GM21717 (cell line): ENCODE data around the gene NUDT2.

Experiments used
- ATAC-seq: cut with Tn5 transposase; IDR thresholded peaks from one replicate; pipeline ENCODE4 v1.9.1; 2021; ENCODE audit warnings: mild to moderate bottlenecking, moderate library complexity; ENCODE audit not compliant: unreplicated experiment

NUDT2 gene

DNA sequence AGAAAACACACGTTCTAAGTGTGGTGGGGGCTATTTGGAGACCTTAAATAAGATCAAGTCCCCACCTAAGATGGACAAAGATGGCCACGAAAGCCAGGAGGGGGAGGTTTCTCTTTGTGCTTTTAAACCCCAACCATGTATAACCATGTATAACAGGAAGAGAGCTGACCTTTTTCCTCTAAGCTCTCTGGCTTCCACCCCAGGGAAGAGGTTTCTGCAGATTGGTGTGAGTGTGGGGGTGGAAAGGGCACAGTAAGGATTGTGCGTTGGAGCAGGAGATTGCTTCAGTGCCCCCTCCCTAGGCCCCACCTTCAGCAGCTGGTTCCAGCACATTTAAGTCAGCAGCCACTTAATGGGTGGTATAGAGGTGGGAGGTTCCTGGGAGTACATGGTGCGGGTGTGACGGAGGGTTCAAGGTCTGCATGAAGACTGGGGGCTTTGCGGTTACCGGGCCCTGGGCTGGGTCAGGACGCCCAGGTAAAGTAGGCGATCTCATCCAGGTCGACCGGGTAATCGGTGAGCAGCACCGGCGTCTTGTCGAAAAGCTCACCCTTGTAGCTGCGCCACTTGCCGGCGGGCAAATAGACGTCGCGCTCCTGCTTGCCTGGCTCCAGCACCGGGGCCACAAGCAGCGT lies 41.1 kb downstream of the NUDT2 start:
- no peak for ATAC-seq

DNA sequence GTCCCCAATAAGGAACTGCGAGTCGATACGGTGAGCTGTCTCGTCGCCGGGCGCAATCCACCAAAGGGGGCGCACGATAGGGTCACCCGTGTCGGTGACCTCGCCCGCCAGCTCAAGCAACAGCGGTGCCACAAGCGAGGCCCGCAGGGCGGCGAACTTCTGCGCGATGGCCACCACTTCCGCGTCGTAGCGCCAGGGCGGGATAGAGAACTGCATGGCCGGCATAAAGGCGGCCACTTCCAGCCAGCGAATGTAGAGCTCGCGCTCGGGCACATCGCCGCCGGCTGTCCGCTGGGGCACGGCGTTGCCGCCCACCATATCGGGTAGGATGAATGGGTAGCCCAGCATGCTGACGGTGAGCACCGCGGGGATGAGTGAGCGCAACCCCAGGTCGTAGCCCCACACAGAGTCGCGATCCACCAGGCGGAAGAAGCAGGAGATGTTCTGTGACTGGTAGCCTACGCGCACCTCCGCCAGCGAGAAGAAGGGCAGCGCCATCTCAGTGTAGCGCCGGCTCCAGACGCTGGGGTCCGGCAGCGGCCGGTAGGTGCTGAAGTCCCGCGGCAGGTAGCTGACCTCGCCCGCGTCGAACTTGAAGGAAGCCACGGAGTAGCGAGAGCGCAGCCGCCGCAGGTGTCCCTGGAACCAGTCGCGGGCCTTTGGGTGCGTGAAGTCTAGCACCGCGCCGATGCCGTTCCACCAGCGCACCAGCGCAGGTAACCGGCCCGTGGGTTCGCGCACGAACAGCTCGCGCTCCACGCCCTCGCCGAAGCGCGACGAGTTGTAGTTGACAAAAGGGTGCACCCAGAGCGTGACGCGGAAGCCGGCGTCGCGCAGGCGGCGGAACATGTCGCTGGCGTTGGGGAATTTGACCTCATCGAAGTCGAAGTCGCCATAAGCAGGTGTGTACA lies 41.9 kb downstream of the NUDT2 start:
- no peak for ATAC-seq

- no peak for ATAC-seq
Measured at GRCh38 chr9:34371886-34372466, 42.6 kb downstream of the NUDT2 start.

DNA sequence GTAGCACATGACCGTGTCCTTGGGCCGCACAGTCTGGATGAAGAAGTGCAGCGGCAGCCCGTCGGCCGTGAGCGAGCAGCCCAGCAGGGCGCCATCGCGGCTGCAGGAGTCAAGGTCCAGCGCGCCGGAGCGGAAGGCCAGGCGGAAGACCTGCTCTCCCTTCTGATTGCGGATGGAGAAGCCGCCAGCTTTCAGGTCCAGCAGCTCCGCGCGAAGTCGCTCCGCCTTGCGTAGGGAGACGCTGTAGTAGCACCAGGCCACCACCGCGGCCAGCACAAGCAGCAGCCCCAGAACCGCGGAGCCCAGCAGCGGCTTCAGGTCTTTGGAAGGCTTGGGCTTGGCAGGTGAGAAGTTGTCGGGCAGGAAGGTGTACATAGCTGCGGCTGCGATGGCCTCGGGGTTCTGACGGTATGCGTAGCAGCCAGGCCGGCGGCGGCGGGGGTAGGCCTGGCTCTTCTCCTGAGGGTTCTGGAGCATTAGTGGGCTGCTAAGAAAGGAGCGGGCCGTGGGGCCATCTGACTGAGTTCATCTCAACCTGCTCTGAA lies 43.2 kb downstream of the NUDT2 start:
- ATAC-seq = no peak

GRCh38 chr9:34373749-34374148 lies 44.4 kb downstream of the NUDT2 start:
- ATAC-seq = no peak

DNA sequence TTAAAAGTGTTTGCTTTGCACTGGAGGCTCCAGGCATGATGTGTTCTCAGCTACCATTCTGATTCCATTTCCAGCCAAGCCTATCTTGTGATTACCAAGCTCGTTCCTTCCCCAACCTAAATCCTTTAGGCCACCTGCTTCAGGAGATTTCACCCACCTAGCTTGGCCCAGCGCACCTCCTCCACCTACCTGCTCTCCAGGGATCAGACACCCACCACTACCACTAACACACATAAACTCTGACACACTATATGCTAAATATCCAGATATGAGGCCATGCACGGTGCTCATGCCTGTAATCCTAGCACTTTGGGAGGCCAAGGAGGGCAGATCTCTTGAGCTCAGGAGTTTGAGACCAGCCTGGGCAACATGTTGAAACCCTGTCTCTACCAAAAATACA lies 45.0 kb downstream of the NUDT2 start:
- ATAC-seq = no peak

DNA sequence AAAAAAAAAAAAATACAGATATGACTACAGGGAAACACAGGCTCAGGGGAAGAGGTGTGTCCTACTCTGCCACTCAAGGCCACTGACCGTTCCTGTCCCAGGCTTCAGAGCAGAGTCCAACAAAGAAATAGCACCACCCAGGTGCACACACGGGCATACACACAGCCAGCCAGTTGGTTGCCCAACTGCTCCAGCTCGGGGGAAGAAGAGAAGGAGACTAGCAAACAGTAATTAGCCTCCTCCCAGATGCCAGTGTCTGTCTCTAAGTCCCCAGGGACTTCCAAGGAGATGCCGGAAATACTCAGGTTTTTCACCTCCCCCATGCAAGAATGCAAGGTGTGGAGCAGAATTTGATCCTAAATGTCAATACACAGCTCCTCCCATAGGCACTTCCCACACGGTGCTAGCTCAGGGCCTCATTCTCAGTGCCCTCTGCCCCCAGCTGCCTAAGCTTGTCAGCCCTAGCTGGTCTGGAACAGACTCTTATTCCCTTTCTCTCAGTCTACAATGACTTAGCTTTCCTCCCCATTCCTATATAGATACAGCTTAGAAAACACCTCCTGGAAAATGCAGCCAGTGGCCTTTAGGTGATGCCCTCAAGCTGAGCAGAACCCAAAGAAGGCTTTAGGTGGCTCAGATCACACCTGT lies 45.7 kb downstream of the NUDT2 start:
- no peak for ATAC-seq

- no peak for ATAC-seq
Measured at GRCh38 chr9:34375901-34376595, 46.7 kb downstream of the NUDT2 start.

DNA sequence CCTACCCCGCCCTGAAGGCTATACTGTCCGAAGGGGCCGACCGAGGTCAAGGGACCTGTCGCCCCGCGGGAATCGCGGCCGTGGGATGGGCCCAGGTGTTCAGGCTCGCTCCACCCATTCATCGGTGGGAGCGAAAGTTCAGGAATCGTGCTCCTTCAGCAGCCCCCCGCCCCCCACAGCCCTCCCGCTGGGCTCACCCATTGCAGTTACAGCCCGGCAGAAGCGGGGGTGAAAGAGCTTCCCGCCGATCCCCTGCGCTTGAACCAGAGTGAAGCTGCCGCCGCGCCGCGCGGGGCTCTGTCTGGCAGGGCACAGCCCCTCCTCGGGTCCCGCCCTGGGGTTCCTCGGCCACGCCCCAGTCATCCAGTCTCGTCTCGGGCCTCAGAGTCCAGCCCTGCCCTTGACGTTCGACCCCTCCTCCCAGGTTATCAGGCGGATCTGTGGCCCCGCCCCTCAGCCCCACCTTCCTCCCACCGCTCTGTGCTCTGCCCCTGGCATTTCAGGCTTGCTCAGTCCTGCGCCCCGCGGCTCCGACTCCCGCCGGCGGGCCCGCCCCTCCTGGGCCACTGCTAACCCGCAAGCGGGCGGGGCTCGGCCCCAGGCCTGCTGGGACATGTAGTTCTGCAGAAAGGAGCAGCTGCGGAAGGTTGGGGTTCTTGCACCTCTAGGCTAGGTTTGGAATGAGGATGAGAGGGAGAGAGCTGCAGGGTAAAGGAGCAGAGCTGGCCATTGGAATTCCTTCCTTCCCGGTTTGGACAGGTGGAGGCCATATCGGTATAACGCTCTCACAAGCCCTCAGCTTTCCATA lies 47.4 kb downstream of the NUDT2 start, which contains the start of gene MYORG:
MYORG (minus strand) TSS at position 303 of the 808 bp plus-strand sequence. CDS start 3,955 bp downstream, outside the sequence.
- peak; percentile 86 for ATAC-seq

DNA sequence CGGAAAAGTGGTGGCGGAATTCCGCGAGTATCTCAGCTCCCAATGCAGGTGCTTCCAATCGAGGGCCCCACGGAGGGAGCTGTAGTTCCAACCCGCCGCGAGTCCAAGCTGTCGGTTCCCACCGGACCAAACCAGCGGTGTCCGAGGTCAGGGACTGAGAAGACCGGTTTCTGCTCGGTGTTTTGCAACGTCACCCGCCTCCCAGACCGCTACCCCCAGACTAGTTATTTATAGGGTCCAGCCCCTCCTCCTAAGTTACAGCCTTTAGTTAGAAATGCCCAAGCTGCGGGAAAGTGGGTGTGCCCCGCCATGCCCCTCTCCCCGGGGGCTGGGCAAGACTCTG lies 48.0 kb downstream of the NUDT2 start:
- ATAC-seq = no peak

DNA sequence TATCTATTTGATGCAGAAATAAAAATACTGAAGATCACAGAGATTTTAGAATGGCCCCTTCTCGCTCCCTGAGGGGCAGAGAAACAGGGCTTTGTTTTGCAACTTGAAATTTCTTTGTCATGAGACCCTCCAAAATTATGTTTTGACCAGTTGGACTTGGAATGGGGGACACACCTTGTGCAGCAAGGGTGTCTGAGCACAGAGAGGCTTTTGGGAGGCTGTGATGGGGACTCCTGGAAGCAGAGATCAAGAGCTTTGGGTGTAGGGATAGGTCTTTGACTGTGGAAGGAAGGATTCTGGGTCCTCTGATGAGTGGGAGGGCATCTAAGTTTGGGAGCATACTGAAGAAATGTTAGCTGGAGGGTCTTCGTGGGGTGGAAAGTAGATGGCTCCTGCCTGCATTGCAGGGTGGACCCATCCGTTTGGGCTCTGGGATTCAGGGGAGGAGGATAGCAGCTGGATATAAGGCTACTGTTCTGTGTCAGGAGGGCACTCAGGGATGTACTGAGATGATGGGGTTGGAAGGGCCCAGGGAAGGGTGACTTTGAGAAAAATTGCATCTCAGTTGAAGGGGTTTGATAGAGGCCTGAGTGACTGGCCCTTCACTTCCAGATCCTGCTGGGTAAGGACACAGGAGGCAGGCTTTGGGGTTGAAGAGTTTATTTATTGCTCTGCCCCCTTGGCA lies 49.1 kb downstream of the NUDT2 start:
- no peak for ATAC-seq

DNA sequence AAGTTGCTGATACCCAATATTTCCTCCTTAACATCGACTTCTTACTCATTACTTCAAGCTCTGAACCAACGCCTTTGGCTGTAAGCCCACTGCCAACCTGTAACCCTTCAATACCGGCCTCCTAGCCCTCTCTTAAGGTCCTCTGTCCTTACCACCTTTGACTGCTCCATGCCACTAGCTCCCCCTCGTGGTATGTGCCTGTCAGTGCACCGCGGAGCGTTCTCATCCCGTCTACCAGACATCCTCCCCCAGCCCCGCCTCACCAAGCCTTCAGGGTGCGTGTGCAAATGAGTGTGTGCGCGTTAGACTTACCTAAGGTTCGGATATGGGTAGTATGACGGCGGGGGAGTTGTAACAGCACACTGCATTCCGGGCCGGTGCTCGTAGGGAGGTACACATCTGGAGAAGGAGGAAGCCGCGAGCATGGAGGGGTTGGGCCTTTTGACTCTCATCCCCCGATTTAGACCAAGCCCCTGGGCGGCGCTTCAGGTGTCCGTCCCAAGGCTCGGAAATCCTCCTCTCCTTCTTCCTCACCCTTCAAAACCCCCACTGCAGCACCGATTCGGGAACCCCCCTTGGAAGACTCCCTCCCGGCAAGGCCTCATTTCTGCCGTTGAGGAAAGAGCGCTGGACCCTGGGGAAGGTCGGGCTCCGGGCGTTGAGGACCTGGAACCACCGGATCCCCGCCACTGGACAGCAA lies 50.1 kb downstream of the NUDT2 start:
- no peak for ATAC-seq

GRCh38 chr9:34380034-34380510 lies 50.7 kb downstream of the NUDT2 start:
- no peak for ATAC-seq

DNA sequence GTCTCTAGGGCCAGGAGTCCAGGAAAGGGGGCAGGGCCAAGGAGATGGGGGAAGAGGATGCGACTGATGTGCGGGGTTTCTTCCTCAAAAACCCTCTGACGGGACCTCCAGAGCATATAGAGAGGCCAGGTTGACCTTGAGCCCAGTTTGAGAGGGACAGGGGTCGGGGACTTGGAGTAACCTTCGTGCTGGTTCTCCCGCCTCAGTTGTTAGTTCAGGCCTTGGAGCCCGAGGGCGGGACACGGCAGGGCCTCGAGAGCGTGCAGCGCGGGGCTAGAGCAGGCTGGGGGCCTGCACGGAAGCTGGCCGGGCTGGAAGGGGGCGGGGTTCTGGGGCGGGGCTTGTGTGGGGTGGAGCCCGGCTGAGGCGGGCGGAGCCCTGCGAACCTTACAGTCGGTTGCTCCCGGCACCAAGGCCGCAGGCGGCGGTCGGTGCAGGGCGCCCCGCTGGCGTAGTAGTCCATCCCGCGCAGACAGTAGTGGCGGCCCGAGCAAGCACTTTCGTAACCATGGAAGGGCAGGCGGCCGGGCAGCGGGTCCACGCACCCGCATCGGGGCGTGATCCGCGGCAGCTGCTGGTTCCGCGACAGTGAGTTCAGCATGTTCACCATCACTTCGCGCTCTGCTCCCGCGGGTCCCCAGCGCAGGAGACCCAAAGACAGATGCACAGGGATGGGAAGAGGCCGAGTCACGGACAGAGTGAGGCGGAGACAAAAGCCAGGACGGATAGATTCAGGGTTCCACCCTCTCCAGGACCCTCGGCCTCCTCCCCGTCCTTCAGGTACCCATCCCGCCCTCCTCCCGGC lies 51.3 kb downstream of the NUDT2 start:
- no peak for ATAC-seq

- no peak for ATAC-seq
Measured at GRCh38 chr9:34381323-34381722, 52.0 kb downstream of the NUDT2 start.

DNA sequence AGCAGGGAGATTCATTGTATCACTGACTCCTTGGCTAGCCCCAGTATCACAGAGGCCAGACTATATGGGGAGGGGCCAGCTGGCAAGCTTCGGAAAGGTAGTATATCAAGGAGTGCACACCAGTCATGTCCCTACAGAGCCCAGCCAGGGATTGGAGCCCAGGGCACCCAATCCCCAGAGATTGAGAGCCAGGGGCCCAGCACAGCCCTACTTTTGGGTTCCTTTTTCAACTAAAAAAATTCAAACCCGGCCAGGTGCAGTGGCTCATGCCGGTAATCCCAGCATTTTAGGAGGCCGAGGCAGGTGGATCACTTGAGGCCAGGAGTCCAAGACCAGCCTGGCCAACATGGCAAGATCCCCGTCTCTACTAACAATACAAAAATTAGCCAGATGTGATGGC lies 52.7 kb downstream of the NUDT2 start:
- ATAC-seq = no peak

DNA sequence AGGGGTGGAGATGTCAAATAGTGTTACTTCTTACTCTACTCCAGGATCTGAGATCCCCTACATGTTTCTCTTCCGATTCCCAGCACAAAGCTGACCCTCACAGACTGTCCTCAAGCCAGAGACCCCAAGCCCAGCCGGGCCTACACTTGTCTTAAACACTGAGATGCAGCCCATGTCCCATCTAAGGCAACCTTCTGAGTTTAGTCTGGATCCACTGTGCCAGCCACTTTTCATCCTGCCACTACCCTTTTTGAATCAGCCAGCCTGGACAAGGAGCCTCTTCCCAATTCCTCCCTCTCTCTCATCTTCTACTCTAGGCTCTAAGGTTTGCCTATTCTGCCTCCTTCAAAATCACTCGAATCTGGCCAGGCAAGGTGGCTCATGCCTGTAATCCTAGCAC lies 53.5 kb downstream of the NUDT2 start:
- no peak for ATAC-seq

DNA sequence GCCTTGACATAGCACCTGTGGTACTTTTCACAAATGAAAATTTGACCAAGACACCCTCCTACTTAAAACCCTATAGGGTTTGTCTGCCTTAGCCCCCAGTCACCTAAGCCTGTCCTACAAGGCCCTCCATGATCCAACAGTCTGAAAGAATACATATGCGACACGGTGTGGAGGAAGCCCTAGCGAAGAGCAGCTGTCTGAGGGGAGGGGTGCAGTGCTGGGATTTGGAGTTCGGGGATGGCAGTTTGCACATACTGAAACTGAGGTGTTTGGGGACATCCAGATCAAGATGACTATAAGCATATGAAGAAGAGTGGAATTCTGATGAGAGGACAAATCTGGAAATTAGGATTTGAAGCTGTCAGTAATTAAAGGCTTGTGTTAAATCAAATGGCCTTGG lies 54.5 kb downstream of the NUDT2 start:
- ATAC-seq = no peak
